Stomach (tissue), 9 donors: ENCODE data around the gene LZTS2. TPM values are rescaled to one million over a fixed set of nuclear protein-coding genes. Genes with fewer than 3 reads are reported as not detected.

Experiments
- DNase-seq, 2 donors: peaks; one replicate each; pipeline versions ENCODE4 v3.0.0 to v3.0.0-alpha.2; 2013 to 2019
- H3K27ac ChIP-seq, 5 donors: fragments of 200-600 bp in 4 of 5; sonication (generic) in 4 of 5; one replicate each; pipeline ENCODE4 v1.5.1; 2013 to 2019; ENCODE audit warnings: mild to moderate bottlenecking in 1 of 5, moderate library complexity in 1 of 5
- H3K27me3 ChIP-seq, 3 donors: fragments of 200-600 bp; sonication (generic); one replicate each; pipeline ENCODE4 v1.5.1; 2017 to 2019; ENCODE audit warnings: mixed run types in 1 of 3
- H3K36me3 ChIP-seq, 4 donors: fragments of 200-600 bp; sonication (generic); 1 replicate in 3 of 4; 2 replicates in 1 of 4; pipeline ENCODE4 v1.5.1; 2016 to 2019
- H3K4me1 ChIP-seq, 4 donors: fragments of 200-600 bp; sonication (generic); one replicate each; pipeline ENCODE4 v1.5.1; 2016 to 2019
- H3K4me3 ChIP-seq, 4 donors: fragments of 200-600 bp; sonication (generic) in 3 of 4; one replicate each; pipeline ENCODE4 v1.5.1; 2016 to 2019; ENCODE audit warnings: mild to moderate bottlenecking in 1 of 4
- H3K9me3 ChIP-seq, 4 donors: fragments of 200-600 bp; sonication (generic); one replicate each; pipeline ENCODE4 v1.5.1; 2016 to 2019
- CTCF ChIP-seq, 7 experiments: fragments of 450-650 bp in 4 of 7; fragments of 200-600 bp in 3 of 7; sonication (generic) in 3 of 7; IDR thresholded peaks; one replicate each; pipeline ENCODE4 v1.5.1; 2016 to 2019; ENCODE audit warnings: antibody characterized with exemption in 7 of 7, control low read depth in 2 of 7, mild to moderate bottlenecking in 1 of 7
- EP300 ChIP-seq: sonication (generic); formaldehyde crosslinking; IDR thresholded peaks from one replicate; pipeline ENCODE4 v1.6.1; 2017; ENCODE audit warnings: antibody characterized with exemption
- POLR2A ChIP-seq, 4 donors: fragments of 450-650 bp; IDR thresholded peaks; one replicate each; pipeline ENCODE4 v1.6.1; 2016; ENCODE audit warnings: antibody characterized with exemption in 4 of 4, control low read depth in 2 of 4, mild to moderate bottlenecking in 1 of 4, moderate library complexity in 1 of 4
- POLR2AphosphoS5 ChIP-seq, 3 donors: sonication (generic); formaldehyde crosslinking; IDR thresholded peaks; one replicate each; pipeline ENCODE4 v1.6.1; 2016; ENCODE audit warnings: antibody characterized with exemption in 3 of 3
- WGBS, 5 donors: extraction: QIAGEN DNeasy Blood & Tissue Kit in 3 of 5; methylation state at CpG; one replicate each; pipeline versions ENCODE4 v1.1.5 to v1.1.7; 2013 to 2018; 5-methylcytosine and 5-hydroxymethylcytosine counted together
- intact Hi-C: fragments of 100-400 bp; cut with DNase I; formaldehyde crosslinking; loops from one replicate; pipeline ENCODE4 v1.15.1; 2023; ENCODE audit warnings: low total_unique reads
- polyA plus RNA-seq, 3 donors: library from polyadenylated mRNA; stranded (reverse); fragments of 200-250 nt; gene quantifications; one replicate each; pipeline ENCODE4 v1.2.3, GENCODE V29; 2013
- total RNA-seq, 5 donors: library from RNA; depleted of rRNA; stranded (reverse); fragments of >200 nt; gene quantifications; one replicate each; pipeline versions ENCODE4 v1.1.0 to v1.2.3, GENCODE V29; 2014 to 2016
- donor health status: healthy with polysubstance abuse.
- donor health status: Bipolar disorder and iron deficiency.
- donor health status: healthy.

Gene LZTS2
- total and polyA plus RNA-seq, 8 donors, result 34.7 to 70.7 (median 48.0) TPM

DNA sequence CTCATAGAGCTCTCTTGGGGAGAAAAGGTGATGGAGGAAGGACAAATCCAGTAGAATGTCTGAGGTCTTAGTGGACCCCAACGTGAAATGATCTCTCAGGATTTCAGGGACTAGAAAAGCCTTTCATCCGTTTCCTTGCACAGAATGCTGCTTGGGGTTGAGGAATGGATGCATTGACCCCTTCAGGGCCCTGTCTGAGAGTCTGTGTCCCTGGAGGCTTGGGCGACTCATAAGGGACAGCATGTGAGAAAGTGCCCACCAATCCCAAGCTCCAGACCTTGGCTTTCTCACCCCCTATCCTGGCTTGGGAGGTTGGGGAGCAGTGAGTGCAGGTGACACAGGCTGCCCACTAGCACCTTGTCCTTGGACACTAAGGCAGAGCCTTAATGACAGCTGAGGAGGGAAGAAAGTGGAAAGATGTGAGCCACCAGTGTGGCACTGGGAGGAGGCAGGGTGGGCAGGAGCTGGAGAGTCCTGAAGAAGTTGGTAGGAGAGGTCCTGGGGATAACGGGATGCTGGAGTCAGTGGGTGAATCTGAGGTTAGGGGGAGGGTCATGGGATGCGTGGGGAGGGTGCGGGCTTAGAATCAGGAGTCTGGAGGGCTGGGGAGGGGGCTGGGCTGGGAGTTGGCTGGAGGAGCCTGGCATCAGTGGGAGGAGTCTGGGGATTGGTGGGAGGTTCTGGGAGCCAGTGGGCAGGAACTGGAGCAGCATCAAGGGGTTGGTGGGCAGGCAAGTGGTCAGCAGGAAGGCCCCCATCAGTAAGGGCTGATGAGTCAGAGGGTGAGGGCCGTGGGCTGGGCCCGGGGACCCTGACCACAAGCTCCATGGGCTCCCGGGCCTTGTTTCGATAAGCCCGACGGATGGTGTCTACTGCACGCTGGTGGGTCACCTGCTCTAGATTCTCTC, 8.6 kb downstream of the LZTS2 start:
- Histone ChIP-seq H3K27ac (peak overlapping the region in 4 of 5 donors; percentile 20 to 68 (median 46)), H3K36me3 (peaks cover 35 to 43% (median 43%) of the 10 kb centered on the region in 4 donors), H3K27me3 (no peaks in the 10 kb centered on the region), H3K9me3 (no peaks in the 10 kb centered on the region), H3K4me1 (peaks cover 27 to 63% (median 55%) of the 10 kb centered on the region in 4 donors), H3K4me3 (no peak overlapping the region)
- TF ChIP-seq POLR2AphosphoS5 (IDR thresholded peaks at IDR 0.05) (no peak), CTCF (IDR thresholded peaks at IDR 0.05) (no peak), EP300 (no peak), POLR2A (IDR thresholded peaks at IDR 0.05) (no peak)
- intact Hi-C loops, result no loop called here
- WGBS, 5 donors, result 47 to 64% (median 56%) methylated on average over 8 to 13 of the region's 13 CpGs
- DNase-seq, result no peak

GRCh38 chr10:101008823-101009423, 9.3 kb downstream of the LZTS2 start:
- peak overlapping the region in 3 of 5 donors; percentile 46 to 68 (median 47) for H3K27ac ChIP-seq
- peaks cover 30 to 63% (median 54%) of the 10 kb centered on the region in 4 donors for H3K4me1 ChIP-seq
- WGBS, 5 donors, result 66 to 93% (median 76%) methylated on average over 3 to 6 of the region's 6 CpGs
- DNase-seq, result peak in 1 of 2 donors; percentile 44
- no peaks in the 10 kb centered on the region for H3K9me3 ChIP-seq
- TF ChIP-seq POLR2AphosphoS5 (IDR thresholded peaks at IDR 0.05) (no peak), CTCF (IDR thresholded peaks at IDR 0.05) (no peak), EP300 (no peak), POLR2A (IDR thresholded peaks at IDR 0.05) (no peak)
- H3K36me3 ChIP-seq, result peaks cover 27 to 36% (median 35%) of the 10 kb centered on the region in 4 donors
- H3K4me3 ChIP-seq, result no peak overlapping the region
- intact Hi-C loops, result no loop called here
- H3K27me3 ChIP-seq, result no peaks in the 10 kb centered on the region

- peaks cover 30 to 63% (median 55%) of the 10 kb centered on the region in 4 donors for H3K4me1 ChIP-seq
- no peak overlapping the region for H3K4me3 ChIP-seq
- H3K36me3 ChIP-seq, result peaks cover 21 to 22% (median 22%) of the 10 kb centered on the region in 4 donors
- H3K27me3 ChIP-seq, result peaks cover 0 to under 1% (median 0%) of the 10 kb centered on the region in 3 donors
- no peaks in the 10 kb centered on the region for H3K9me3 ChIP-seq
- no peak overlapping the region for H3K27ac ChIP-seq
- no peak for TF ChIP-seq POLR2AphosphoS5 (IDR thresholded peaks at IDR 0.05)
- TF ChIP-seq EP300, result no peak
- no peak for DNase-seq
- intact Hi-C loops, result no loop called here
- 95 to 97% (median 96%) methylated on average over 16 to 22 of the region's 22 CpGs for WGBS, 5 donors
Observed at GRCh38 chr10:101010329-101010728, 10.7 kb downstream of the LZTS2 start.

GRCh38 chr10:101011517-101012423, 12.2 kb downstream of the LZTS2 start:
- H3K9me3 ChIP-seq, result no peaks in the 10 kb centered on the region
- WGBS, 5 donors, result 37 to 58% (median 40%) methylated on average over 9 to 22 of the region's 22 CpGs
- TF ChIP-seq POLR2A (IDR thresholded peaks at IDR 0.05) (no peak), POLR2AphosphoS5 (IDR thresholded peaks at IDR 0.05) (peak in 1 of 3 donors; percentile 50), EP300 (no peak), CTCF (IDR thresholded peaks at IDR 0.05) (peak in 3 of 7 experiments; percentile 27 to 37 (median 30))
- peaks cover 30 to 61% (median 51%) of the 10 kb centered on the region in 4 donors for H3K4me1 ChIP-seq
- no peak overlapping the region for H3K4me3 ChIP-seq
- H3K36me3 ChIP-seq, result peaks cover 7 to 8% (median 7%) of the 10 kb centered on the region in 4 donors
- peaks cover 0 to 14% (median 0%) of the 10 kb centered on the region in 3 donors for H3K27me3 ChIP-seq
- intact Hi-C loops, result no loop called here
- peak; percentile 59 to 66 for DNase-seq
- H3K27ac ChIP-seq, result peak overlapping the region; percentile 8 to 71 (median 13)
